Middle frontal gyrus (tissue), 1 donor: Measurements from ENCODE around the gene C1orf159.
"Not testable (repeated sequence)": the region's sequence is repeated elsewhere in the genome, so short reads cannot be mapped to it uniquely, and the experiment has no call there.

Source experiments
- DNase-seq: peaks from one replicate; pipeline ENCODE4 v3.0.0-alpha.2; 2015; ENCODE audit warnings: low spot score; ENCODE audit errors: extremely low spot score

Gene C1orf159

DNA sequence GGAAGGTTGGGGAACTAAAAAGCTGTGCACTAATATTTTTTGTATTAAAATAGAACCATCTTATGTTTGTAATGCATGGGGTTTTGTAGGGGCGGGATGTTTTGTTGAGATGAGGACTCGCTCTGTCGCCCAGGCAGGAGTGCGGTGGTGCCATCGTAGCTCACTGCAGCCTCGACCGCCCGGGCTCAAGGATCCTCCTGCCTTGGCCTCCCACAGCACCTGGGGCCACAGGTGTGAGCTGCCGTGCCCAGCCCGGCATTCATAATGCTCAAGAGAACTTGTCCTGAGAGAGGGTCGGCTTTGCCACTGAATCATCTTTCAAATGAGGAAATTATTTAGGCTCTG lies 3.0 kb upstream of the C1orf159 start:
- no peak for DNase-seq

DNA sequence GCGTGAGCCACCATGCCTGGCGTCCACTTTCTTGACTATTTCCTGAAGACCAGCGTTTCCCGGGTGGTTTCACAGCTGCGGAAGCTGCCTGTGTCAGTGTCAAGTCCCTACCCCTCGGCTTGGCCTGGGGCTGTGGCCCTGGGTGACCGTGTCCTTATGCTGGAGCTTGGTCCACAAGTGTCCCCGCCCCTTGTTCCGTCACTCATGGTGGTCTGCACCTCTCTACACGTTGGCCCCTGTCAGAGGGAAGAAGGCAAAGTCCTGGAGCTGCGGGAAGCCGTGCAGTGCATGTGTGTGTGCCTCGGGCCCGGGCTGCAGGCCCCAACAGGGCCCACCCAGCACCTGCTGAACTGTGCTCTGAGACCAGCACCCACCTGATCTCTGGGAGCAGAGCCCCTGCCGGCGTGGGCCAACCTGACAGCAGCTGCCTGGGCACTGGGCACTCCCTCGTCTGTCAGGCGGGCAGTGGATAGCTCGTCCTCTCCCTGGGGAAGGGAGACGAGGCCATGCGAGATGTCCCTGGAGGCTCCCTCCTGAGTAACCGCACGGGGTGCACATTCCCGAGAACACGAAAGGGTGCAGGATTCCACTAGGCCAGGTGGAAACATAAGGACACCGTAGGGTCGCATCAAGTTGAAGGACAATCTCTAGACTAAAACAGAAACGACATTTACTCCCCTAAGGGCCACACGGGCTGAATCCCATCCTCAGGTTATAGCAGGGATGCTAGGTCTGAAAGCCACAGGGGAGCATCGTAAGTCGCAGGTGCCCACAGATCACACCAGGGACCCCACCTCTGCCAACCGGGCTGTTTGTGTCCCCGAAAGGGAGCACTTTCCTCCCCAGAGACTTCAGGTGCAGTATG lies 2.4 kb upstream of the C1orf159 start:
- DNase-seq: no peak

DNA sequence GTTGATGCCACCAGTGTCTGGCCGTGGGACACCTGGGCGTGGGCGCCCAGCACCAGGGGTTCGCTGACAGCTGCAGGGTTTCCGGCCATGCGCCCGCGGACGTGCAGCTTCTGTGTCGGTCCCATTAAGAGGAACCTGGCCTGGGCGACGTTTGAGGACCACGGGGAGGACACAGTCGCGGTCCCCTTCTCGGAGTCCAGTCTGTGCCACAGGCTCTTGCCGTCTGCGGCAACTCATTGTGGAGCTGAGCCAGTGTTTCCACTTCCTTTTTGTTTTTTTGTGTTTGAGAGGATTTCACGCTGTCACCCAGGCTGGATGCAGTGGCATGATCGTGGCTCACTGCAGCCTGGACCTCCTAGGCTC lies 1.6 kb upstream of the C1orf159 start:
- no peak for DNase-seq

DNA sequence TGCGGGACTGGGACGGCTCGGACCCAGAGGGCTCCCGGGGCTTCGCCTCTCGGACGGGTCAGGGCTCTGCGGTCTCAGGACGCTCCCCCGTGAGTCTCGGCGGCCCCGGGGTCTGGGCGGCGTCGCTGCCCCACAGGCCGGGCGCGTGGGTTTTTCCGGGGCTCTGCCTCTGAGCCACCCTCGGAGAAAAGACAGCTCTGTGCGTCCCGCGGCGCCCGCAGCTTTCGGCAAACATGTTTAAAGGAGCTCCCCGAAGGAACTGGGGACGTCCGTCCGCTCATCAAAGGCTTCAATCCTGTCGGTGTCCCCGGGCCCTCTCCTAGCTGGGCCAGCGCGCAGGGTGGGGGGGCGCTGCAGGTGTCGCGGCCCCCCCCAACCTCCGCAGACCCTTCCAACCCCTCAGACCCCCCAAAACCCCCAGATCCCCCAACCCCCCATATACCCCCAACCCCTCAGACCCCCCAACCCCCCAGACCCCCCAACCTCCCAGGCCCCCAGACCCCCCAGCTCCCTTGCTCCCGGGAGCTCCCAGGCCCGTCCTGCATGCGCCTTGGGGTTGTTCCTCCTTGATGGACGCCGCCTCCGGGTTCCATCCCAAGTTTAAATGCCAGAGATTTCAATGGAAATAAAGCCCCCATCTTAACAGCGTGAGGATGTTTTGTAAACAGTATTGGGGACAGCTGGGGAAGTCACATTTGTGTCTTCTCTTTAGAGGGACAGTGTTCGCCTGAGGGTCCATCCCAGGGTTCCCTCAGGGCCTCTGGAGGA lies 996 bp upstream of the C1orf159 start:
- no peak for DNase-seq

DNA sequence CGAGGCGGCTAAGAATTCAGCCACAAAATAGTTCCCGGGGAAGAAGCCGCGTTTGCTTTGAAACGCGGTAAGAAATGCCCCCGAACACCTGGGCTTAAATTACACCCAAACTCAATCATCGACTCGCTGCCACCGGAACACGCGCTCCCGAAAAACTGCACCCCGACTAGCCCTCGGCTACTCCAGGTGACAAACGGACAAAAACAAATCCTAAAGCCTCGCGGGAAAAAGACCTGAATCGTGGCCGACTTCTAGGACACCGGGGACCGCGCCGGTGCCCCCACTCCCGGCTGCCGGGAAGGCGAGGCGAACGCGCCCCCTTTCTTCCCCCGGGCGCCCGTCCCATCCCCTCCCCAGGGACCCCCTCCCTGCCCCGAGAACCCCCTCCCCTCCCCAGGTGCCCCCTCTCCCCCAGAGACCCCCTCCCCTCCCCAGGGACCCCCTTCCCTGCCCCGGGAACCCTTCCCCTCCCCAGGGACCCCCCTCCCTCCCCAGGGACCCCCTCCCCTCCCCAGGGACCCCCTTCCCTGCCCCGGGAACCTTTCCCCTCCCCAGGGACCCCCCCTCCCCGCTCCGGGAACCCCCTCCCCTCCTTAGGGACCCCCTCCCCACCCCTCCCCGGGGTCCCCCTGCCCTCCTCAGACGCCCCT lies 628 bp downstream of the C1orf159 start:
- DNase-seq: no peak

DNA sequence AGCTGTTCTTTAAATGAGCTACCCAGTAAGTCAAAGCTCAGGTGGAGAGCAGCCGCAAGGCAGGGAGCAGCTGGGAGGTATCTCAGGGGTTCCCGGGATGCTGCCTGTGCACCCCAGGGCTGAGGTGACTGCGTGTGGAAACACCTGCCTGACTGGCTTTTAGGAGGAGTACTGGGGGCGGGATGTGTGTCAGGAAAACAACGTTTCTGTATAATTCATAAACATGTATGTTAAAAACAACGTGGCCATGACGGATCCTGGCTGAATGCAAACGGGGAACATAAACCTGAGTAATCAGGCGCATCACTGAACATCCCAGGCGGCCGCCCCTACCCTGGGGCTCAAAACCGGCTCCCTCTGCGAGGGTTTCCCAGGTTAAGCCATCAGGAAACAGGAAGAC lies 1.5 kb downstream of the C1orf159 start:
- no peak for DNase-seq

DNA sequence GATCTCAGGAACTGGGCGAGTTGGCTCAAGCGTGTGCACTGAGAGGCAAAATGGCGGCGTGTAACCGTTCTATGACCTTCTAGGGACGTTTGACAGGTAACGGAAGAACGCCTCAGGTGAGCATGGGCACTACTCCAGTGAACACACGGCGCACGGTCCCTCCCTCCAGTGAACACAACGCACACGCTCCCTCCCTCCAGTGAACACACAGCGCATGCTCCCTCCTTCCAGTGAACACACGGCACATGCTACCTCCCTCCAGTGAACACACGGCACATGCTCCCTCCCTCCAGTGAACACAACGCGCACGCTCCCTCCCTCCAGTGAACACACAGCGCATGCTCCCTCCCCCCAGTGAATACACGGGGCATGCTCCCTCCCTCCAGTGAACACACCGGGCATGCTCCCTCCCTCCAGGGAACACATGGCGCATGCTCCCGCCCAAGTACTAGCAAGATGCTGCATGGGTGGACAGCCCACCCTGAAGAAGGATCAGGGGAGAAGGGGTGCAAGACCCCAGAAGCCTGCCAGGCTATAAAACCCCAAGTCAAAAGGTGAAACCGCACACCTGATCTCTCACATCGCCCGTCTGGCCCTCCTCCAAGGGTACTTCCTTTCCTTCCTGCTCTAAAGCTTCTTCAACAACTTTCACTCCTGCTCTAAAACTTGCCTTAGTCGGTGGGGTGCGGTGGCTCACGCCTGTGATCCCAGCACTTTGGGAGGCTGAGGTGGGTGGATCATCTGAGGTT lies 3.5 kb downstream of the C1orf159 start:
- no peak for DNase-seq

DNA sequence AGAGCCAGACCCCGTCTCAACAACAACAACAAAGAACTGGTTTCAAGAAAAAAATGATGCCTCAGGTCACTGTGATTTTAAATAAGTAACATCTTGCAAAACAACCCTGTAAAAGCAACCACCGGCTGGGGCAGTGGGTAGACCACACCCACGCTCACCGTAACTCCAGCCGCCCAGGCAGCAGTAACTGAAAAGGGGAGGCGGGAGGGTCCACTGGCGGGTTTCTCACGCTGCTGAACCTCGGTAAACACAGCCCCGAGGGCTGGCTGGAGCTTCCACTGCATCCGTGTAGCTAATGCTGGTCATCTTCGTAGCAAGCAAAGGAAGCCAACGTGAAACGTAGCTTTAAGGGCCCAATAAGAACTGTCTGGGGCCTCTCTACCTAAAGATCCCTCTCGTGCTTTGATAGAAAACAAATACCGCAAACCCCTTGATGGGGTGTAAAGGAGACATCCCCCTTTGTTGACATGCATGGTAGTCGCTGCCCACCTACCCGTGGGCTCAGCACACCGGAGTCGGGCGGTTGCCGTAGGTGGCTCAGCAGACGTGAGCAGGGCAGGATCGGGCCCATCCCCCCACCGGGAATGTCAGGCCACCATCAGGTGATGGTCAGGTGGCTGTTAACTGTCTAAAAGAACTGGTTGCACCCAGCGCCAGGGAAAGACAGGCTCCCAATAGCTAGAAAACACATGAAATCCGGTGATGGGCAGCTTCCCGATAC lies 4.2 kb downstream of the C1orf159 start:
- DNase-seq: no peak

DNA sequence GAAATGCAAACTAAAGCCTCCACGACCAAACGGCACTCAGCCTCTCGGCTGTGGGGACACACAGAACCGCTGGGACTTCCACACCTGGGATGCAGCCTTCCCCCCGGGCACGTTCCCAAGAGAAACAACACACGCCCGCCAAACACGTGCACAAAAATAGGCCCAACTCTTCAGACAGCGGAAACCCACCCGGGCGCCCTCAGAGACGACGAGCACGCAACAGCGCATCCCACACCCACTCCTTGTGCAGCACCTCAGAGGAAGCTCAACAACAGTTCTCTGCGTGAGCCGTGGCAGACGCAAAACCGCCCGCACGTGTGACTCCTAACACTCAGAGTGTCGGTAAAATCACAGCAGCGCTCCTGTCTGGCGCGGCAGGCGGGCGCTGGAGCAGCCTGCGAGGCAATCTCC lies 5.3 kb downstream of the C1orf159 start:
- no peak for DNase-seq

DNA sequence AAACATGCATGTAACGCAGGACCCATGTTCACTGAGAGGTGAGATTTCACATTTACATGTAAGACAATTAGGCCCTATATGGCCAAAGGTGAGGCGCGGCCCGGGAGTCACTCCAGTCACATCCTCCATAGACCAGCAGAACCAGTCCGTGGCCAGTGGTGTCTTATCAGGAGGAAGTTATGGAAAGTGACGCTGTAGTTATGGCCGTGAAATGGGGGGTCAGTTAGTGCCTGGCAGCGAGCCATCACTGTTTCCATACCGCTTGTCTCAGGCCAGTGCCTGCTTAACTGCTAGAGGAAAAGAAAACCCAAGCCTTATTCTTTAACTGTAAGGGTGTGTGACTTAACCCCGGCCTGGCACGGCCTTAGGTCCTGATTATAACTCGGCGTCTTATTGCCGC lies 6.1 kb downstream of the C1orf159 start:
- DNase-seq: no peak

DNA sequence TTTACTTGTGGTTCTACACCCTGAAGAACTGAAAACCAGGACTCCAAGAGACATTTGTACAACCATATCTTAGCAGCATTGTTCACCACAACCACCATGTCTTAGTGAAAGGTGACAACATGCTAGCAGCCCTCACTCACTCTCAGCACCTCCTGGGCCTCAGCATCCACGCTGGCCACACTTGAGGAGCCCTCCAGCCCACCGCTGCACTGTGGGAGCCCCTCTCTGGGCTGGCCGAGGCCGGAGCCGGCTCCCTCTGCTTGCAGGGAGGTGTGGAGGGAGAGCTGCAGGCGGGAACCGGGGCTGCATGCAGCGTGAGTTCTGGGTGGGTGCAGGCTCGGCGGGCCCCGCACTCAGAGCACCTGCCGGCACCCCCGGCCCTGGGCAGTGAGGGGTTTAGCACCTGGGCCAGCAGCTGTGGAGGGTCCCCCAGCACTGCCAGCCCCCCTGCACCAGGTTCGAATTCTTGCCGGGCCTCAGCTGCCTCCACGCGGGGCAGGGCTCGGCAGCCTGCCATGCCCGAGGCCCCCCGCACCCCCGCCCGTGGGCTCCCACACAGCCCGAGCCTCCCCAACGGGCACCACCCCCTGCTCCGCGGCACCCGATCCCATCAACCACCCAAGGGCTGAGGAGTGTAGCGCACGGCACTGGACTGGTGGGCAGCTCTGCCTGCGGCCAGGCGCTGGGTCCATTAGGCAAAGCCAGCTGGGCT lies 9.2 kb downstream of the C1orf159 start:
- DNase-seq: no peak

DNA sequence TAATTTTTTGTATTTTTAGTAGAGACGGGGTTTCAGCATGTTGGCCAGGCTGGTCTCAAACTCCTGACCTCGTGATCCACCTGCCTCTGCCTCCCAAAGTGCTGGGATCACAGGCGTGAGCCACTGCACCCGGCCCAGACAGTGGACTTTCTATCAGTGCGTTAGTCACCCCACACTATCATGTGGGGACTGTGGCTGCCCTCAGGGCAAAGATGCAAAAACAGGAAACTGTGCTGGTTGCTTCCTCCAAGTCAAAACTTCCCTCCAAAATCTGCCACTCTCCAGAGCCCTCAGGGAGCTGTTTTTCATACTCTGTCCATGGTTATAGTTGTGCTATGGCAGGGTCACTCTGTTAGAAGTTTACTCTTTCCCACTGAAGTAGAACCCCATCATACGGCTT lies 11.7 kb downstream of the C1orf159 start:
- DNase-seq: not testable (repeated sequence)

DNA sequence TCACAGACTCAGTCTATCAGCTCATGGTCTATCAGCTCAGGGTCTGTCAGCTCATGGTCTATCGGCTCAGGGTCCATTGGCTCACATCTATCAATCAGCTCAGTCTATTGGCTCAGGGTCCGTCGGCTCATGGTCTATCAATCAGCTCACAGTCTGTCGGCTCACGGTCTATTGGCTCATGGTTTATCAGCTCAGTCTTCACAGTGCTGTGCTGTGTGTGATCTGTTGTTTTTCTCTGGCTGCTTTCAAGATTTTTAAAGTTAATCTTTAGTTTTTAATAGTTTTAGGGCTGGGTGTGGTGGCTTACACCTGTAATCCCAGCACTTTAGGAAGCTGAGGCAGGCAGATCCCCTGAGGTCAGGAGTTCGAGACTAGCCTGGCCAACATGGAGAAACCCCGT lies 14.4 kb downstream of the C1orf159 start:
- DNase-seq: no peak

DNA sequence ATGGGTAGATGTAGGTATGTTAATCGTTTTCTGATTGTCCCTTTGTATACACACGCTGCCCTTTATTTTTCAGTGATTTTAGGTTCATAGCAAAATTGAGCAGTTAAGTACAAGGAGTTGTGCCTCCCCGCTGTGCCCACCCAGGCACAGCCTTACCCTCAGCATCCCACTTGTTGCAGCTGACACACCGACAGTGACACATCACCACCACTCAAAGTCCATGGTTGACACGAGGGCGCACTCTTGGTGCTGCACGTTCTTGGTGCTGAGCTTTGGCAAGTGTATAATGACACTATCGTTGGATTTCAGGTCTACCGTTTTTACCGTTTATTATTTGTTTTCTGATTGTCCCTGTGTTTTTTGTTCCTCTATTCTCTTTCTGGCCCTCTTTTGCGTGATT lies 15.6 kb downstream of the C1orf159 start:
- no peak for DNase-seq

DNA sequence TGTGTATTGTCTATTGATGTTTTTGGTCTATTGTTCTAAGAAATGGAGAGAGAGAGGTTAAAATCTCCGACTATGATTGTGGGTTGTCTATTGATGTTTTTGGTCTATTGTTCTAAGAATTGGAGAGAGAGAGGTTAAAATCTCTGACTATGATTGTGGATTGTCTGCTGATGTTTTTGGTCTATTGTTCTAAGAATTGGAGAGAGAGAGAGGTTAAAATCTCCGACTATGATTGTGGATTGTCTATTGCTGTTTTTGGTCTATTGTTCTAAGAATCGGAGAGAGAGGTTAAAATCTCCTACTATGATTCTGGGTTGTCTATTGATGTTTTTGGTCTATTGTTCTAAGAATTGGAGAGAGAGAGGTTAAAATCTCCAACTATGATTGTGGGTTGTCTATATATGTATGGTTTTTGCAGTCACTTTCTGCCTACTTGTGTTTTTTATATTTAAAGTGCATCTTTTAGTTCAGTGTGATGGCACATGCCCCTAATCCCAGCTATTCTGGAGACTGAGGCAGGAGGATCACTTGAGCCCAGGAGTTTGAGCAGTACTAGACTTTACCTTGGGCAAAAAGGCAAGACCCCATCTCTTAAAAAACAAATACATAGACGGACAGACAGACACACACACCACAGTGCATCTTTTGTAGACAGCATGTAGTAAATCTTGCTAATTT lies 16.2 kb downstream of the C1orf159 start:
- DNase-seq: no peak

DNA sequence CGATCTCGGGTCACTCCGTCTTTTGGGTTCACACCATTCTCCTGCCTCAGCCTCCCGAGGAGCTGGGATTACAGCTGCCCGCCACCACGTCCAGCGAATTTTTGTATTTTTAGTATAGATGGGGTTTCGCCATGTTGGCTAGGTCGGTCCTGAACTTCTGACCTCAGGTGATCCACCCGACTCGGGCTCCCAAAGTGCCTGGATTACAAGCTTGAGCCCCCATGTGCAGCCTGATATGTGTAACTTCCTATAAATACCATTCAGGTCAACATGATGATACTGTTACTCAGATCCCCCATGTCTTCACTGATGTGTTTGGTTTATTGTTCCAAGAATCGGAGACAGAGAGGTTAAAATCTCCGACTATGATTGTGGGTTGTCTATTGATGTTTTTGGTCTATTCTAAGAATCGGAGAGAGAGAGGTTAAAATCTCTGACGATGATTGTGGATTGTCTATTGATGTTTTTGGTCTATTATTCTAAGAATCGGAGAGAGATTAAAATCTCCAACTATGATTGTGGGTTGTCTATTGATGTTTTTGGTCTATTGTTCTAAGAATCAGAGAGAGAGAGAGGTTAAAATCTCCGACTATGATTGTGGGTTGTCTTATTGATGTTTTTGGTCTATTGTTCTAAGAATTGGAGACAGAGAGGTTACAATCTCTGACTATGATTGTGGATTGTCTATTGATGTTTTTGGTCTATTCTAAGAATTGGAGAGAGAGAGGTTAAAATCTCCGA lies 17.0 kb downstream of the C1orf159 start:
- no peak for DNase-seq

DNA sequence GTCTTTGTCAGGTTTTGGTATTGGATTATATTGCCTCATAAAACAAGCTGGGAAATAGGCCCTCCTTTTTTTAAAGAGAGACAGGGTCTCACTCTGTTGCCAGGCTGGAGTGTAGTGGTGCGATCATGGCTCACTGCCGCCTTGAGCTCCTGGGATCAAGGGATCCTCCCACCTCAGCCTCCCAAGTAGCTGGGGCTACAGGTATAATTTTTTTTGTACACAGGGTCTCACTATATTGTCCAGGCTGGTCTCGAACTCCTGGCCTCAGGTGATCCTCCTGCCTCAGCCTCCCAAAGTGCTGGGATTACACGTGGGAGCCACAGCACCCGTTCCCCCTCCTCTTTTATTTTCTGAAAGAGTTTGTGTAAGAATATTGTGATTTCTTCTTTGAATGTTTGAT lies 19.8 kb downstream of the C1orf159 start:
- DNase-seq: not testable (repeated sequence)

DNA sequence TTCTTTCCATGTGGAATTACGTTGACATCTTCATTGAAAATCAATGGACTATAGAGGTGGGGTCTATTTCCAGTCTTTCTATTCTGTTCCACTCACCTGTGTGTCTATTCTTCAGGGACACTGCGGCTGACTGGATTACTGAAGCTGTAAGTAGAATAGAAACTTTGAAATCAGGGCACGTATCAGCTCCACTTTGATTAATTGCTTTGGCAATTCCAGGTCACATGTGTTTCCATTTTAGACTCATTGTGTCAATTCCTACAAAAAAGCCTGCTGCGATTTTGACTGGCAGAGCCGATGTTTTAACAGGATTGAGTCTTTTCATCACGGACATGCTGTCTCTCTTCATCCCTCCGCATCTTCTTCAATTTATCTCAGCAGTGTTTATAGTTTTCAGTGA lies 20.9 kb downstream of the C1orf159 start:
- no peak for DNase-seq

DNA sequence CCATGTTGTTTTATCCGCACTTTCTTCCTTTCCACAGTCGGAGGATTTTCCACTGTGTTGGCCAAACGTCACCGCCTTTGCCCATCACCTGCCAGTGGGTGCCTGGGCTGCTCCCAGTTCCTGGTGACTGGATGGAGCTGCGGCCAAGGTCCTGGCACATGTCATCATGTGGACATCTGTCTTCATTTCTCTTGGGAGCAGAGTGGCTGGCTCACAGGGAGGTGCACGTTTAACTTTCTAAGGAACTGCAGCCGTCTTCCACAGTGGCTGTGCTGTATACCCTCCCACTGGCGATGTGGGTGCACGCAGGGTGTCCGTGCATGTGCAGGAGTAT lies 22.3 kb downstream of the C1orf159 start:
- no peak for DNase-seq
